WTC11 (cell line): Measurements from ENCODE around the gene CTSE. TPM values are rescaled to one million over a fixed set of nuclear protein-coding genes. Genes with fewer than 3 reads are reported as not detected.
"Not testable (repeated sequence)": the region's sequence is repeated elsewhere in the genome, so short reads cannot be mapped to it uniquely, and the experiment has no call there.

ENCODE experiments used
- ATAC-seq: fragments of 200-7000 bp; cut with Tn5 transposase; 2 replicates; pipeline ENCODE4 v1.10.0; 2021; ENCODE audit warnings: mild to moderate bottlenecking, moderate library complexity
- CTCF ChIA-PET: fragments of 300-600 bp; sonication (Branson Sonifier 250); formaldehyde crosslinking; loops from one replicate; lab custom pipeline; 2021; ENCODE audit warnings: antibody characterized with exemption; lab: Charles Lee
- POLR2A ChIA-PET: fragments of 350-600 bp; sonication (Branson Sonifier 250); formaldehyde crosslinking; loops from one replicate; lab custom pipeline; 2021; ENCODE audit warnings: antibody characterized with exemption; lab: Charles Lee
- DNase-seq: peaks from one replicate; pipeline ENCODE4 v3.0.0; 2021; ENCODE audit warnings: low spot score
- H3K27ac Mint-ChIP-seq: 2 replicates; pipeline ENCODE4 v1.8.0; 2021; ENCODE audit warnings: mixed read lengths
- H3K27me3 Mint-ChIP-seq: 2 replicates; pipeline ENCODE4 v1.8.0; 2021; ENCODE audit warnings: low read depth, mild to moderate bottlenecking, moderate library complexity, mixed read lengths
- H3K36me3 Mint-ChIP-seq: 2 replicates; pipeline ENCODE4 v1.8.0; 2021; ENCODE audit warnings: mixed read lengths
- H3K4me1 Mint-ChIP-seq: 2 replicates; pipeline ENCODE4 v1.8.0; 2022; ENCODE audit warnings: mixed read lengths
- H3K4me3 Mint-ChIP-seq: 2 replicates; pipeline ENCODE4 v1.8.0; 2021; ENCODE audit warnings: mild to moderate bottlenecking, moderate library complexity, mixed read lengths
- H3K9me3 Mint-ChIP-seq: 2 replicates; pipeline ENCODE4 v1.8.0; 2021; ENCODE audit warnings: mixed read lengths
- ATF6 ChIP-seq: sonication (generic); formaldehyde crosslinking; IDR thresholded peaks from 2 replicates; pipeline ENCODE4 v1.8.1; 2023; ENCODE audit warnings: mild to moderate bottlenecking, missing genetic modification reagents
- CBFB ChIP-seq: sonication (generic); formaldehyde crosslinking; IDR thresholded peaks from 2 replicates; pipeline ENCODE4 v1.8.1; 2022; ENCODE audit warnings: mild to moderate bottlenecking, low read depth, missing genetic modification reagents
- ESRRA ChIP-seq: sonication (generic); formaldehyde crosslinking; IDR thresholded peaks from 2 replicates; pipeline ENCODE4 v1.8.1; 2022; ENCODE audit warnings: mild to moderate bottlenecking, missing genetic modification reagents, borderline replicate concordance
- FOXK1 ChIP-seq: sonication (generic); formaldehyde crosslinking; IDR thresholded peaks from 2 replicates; pipeline ENCODE4 v1.8.0; 2022; ENCODE audit warnings: mild to moderate bottlenecking, moderate library complexity, missing genetic modification reagents
- FOXP1 ChIP-seq: sonication (generic); formaldehyde crosslinking; IDR thresholded peaks from 2 replicates; pipeline ENCODE4 v1.8.0; 2022; ENCODE audit warnings: missing genetic modification reagents, mild to moderate bottlenecking, moderate library complexity, borderline replicate concordance
- HMGA2 ChIP-seq: fragments of 250-450 bp; sonication (Bioruptor Pico); IDR thresholded peaks from 2 replicates; pipeline ENCODE4 v1.4.0; 2021; ENCODE audit warnings: mild to moderate bottlenecking, moderate library complexity
- SMAD3 ChIP-seq: sonication (generic); formaldehyde crosslinking; IDR thresholded peaks from 2 replicates; pipeline ENCODE4 v1.8.0; 2022; ENCODE audit warnings: missing genetic modification reagents, mild to moderate bottlenecking, borderline replicate concordance
- USF2 ChIP-seq: sonication (generic); formaldehyde crosslinking; IDR thresholded peaks from 2 replicates; pipeline ENCODE4 v1.8.1; 2023; ENCODE audit warnings: mild to moderate bottlenecking, missing genetic modification reagents, moderate library complexity
- ZBTB21 ChIP-seq: sonication (generic); formaldehyde crosslinking; IDR thresholded peaks from 2 replicates; pipeline ENCODE4 v1.8.1; 2023; ENCODE audit warnings: mild to moderate bottlenecking, missing genetic modification reagents, borderline replicate concordance
- ZNF281 ChIP-seq: sonication (generic); formaldehyde crosslinking; IDR thresholded peaks from 2 replicates; pipeline ENCODE4 v1.8.0; 2023; ENCODE audit warnings: mild to moderate bottlenecking, missing genetic modification reagents
- ZNF671 ChIP-seq: fragments of 250-450 bp; sonication (Bioruptor Pico); IDR thresholded peaks from 2 replicates; pipeline ENCODE4 v1.8.0; 2021; ENCODE audit warnings: mild to moderate bottlenecking
- total RNA-seq: library from RNA; stranded (reverse); gene quantifications from 3 replicates; pipeline ENCODE4 v1.2.3, GENCODE V29; 2021

Gene CTSE
- total RNA-seq, 1 experiment from 2014 or later, result 0.17 TPM

- ChIA-PET CTCF (interaction anchor here (0.9 to 3.6 kb wide), 6 partner anchors 9 to 80 kb away, joined by 3 to 23 read pairs (median 7); no protein-coding TSS in a partner anchor), POLR2A (no interaction called here)
- ATAC-seq (peak; percentile 61; the same call in 1 of the 2 replicates), DNase-seq (peak; percentile 15)
- TF ChIP-seq ZNF671 (CRISPR knock-in tag) (no peak), FOXP1 (CRISPR knock-in tag) (no peak), ESRRA (CRISPR knock-in tag) (no peak), CBFB (CRISPR knock-in tag) (no peak), ZBTB21 (CRISPR knock-in tag) (no peak)
- no peaks in the 10 kb centered on the region for H3K9me3 Mint-ChIP-seq
- H3K27me3 Mint-ChIP-seq, result peaks cover 42% of the 10 kb centered on the region
- peaks cover 28% of the 10 kb centered on the region for H3K4me1 Mint-ChIP-seq
- no peaks in the 10 kb centered on the region for H3K36me3 Mint-ChIP-seq
- H3K4me3 Mint-ChIP-seq, result no peak overlapping the region
- H3K27ac Mint-ChIP-seq, result no peak overlapping the region
Observed at GRCh38 chr1:205998457-205999241, 25.0 kb downstream of the CTSE start.

- POLR2A ChIA-PET, H3K27ac Mint-ChIP-seq, DNase-seq, H3K4me3 Mint-ChIP-seq, H3K9me3 Mint-ChIP-seq, H3K36me3 Mint-ChIP-seq, ATAC-seq: not testable (repeated sequence)
- CTCF ChIA-PET, result interaction anchor here (1.1 to 3.6 kb wide), 2 partner anchors 20 to 34 kb away, joined by 3 to 23 read pairs; no protein-coding TSS in a partner anchor
- H3K4me1 Mint-ChIP-seq, result peaks cover 28% of the 10 kb centered on the region
- H3K27me3 Mint-ChIP-seq, result peaks cover 40% of the 10 kb centered on the region
Observed at GRCh38 chr1:205996641-205997040, 27.1 kb downstream of the CTSE start.

GRCh38 chr1:205994346-205994745 is 29.3 kb downstream of the CTSE start:
- ATAC-seq (no peak), DNase-seq (peak; percentile 15)
- Mint-ChIP-seq H3K4me3 (no peak overlapping the region), H3K36me3 (no peaks in the 10 kb centered on the region), H3K9me3 (no peaks in the 10 kb centered on the region), H3K27me3 (peaks cover 29% of the 10 kb centered on the region), H3K4me1 (peaks cover 28% of the 10 kb centered on the region), H3K27ac (no peak overlapping the region)
- CTCF ChIA-PET, result interaction anchor here (1.0 to 2.3 kb wide), 4 partner anchors 10 to 76 kb away, joined by 3 to 8 read pairs (median 6); no protein-coding TSS in a partner anchor
- POLR2A ChIA-PET, result no interaction called here
- TF ChIP-seq SMAD3 (CRISPR knock-in tag), result no peak
- no peak for TF ChIP-seq HMGA2 (CRISPR knock-in tag)
- no peak for TF ChIP-seq ZNF281 (CRISPR knock-in tag)

- Mint-ChIP-seq H3K27me3 (peaks cover 19% of the 10 kb centered on the region), H3K4me1 (peaks cover 23% of the 10 kb centered on the region), H3K4me3 (no peak overlapping the region)
- no peak for ATAC-seq
- DNase-seq, result no peak
- no peak for TF ChIP-seq ATF6
- no peak for TF ChIP-seq USF2 (CRISPR knock-in tag)
- no peak for TF ChIP-seq FOXK1 (CRISPR knock-in tag)
- TF ChIP-seq, all 79 proteins: peak for 0
- no peaks in the 10 kb centered on the region for H3K9me3 Mint-ChIP-seq
- H3K27ac Mint-ChIP-seq, result no peak overlapping the region
- ChIA-PET POLR2A (no interaction called here), CTCF (interaction anchor here (1.1 to 2.3 kb wide), 2 partner anchors 9 to 74 kb away, joined by 4 to 8 read pairs; no protein-coding TSS in a partner anchor)
- no peaks in the 10 kb centered on the region for H3K36me3 Mint-ChIP-seq
Observed at GRCh38 chr1:205993068-205993467, 30.6 kb downstream of the CTSE start.
